ENCODE data around the gene TMEM196. TPM values are rescaled to one million over a fixed set of nuclear protein-coding genes. Genes with fewer than 3 reads are reported as not detected.
"Not testable (repeated sequence)": the region's sequence is repeated elsewhere in the genome, so short reads cannot be mapped to it uniquely, and the experiment has no call there.

The TMEM196 gene
- total RNA-seq, 4 donors from 2014 or later: not detected

- H3K27me3 ChIP-seq: no peaks in the 10 kb centered on the region
- no peaks in the 10 kb centered on the region for H3K9me3 ChIP-seq
- WGBS: 92% methylated on average over 3 of the region's 3 CpGs
- no peak overlapping the region for H3K27ac ChIP-seq
- DNase-seq (ENCODE audit: low spot score in 2 of 2): no peak
- no peaks in the 10 kb centered on the region for H3K4me1 ChIP-seq
- no peak for TF ChIP-seq CTCF (IDR thresholded peaks at IDR 0.05)
- peaks cover 33% of the 10 kb centered on the region for H3K36me3 ChIP-seq
- no peak overlapping the region for H3K4me3 ChIP-seq
These were observed 72.5 kb downstream of the TMEM196 start for GRCh38 chr7:19700936-19701335.

GRCh38 chr7:19698331-19698730 lies 75.1 kb downstream of the TMEM196 start:
- Histone ChIP-seq H3K27ac (no peak overlapping the region), H3K4me1 (no peaks in the 10 kb centered on the region), H3K9me3 (no peaks in the 10 kb centered on the region), H3K36me3 (peaks cover 34% of the 10 kb centered on the region), H3K27me3 (no peaks in the 10 kb centered on the region), H3K4me3 (no peak overlapping the region)
- no peak for DNase-seq (ENCODE audit: low spot score in 2 of 2)
- TF ChIP-seq POLR2AphosphoS5 (IDR thresholded peaks at IDR 0.05) (no peak), POLR2A (IDR thresholded peaks at IDR 0.05) (no peak), EP300 (IDR thresholded peaks at IDR 0.05) (no peak), CTCF (IDR thresholded peaks at IDR 0.05) (no peak)
- 94% methylated on average over 3 of the region's 3 CpGs for WGBS

GRCh38 chr7:19696926-19697325 lies 76.5 kb downstream of the TMEM196 start:
- no peaks in the 10 kb centered on the region for H3K9me3 ChIP-seq
- DNase-seq (ENCODE audit: low spot score in 2 of 2): no peak
- TF ChIP-seq POLR2A (IDR thresholded peaks at IDR 0.05) (no peak), POLR2AphosphoS5 (IDR thresholded peaks at IDR 0.05) (no peak), CTCF (IDR thresholded peaks at IDR 0.05) (no peak), EP300 (IDR thresholded peaks at IDR 0.05) (no peak)

GRCh38 chr7:19692111-19692828 lies 81.1 kb downstream of the TMEM196 start:
- no peak for TF ChIP-seq POLR2AphosphoS5 (IDR thresholded peaks at IDR 0.05)
- no peak for TF ChIP-seq CTCF (IDR thresholded peaks at IDR 0.05)
- no peak for TF ChIP-seq EP300 (IDR thresholded peaks at IDR 0.05)
- TF ChIP-seq POLR2A (IDR thresholded peaks at IDR 0.05): no peak

More at GRCh38 chr7:19696926-19697325, 76.5 kb downstream of the TMEM196 start:
- Histone ChIP-seq H3K27ac (no peak overlapping the region), H3K4me1 (no peaks in the 10 kb centered on the region), H3K4me3 (no peak overlapping the region), H3K27me3 (no peaks in the 10 kb centered on the region), H3K36me3 (peaks cover 25% of the 10 kb centered on the region)

GRCh38 chr7:19690736-19691135 lies 82.7 kb downstream of the TMEM196 start:
- H3K36me3 ChIP-seq: no peaks in the 10 kb centered on the region
- no peaks in the 10 kb centered on the region for H3K27me3 ChIP-seq
- no peak for DNase-seq (ENCODE audit: low spot score in 2 of 2)
- no peaks in the 10 kb centered on the region for H3K4me1 ChIP-seq
- no peak overlapping the region for H3K4me3 ChIP-seq
- H3K27ac ChIP-seq: no peak overlapping the region
- no peak for TF ChIP-seq POLR2AphosphoS5 (IDR thresholded peaks at IDR 0.05)
- WGBS: 32% methylated on average over 1 of the region's 1 CpG
- no peaks in the 10 kb centered on the region for H3K9me3 ChIP-seq

More at GRCh38 chr7:19692111-19692828, 81.1 kb downstream of the TMEM196 start:
- WGBS: 89% methylated on average over 16 of the region's 26 CpGs
- Histone ChIP-seq H3K27me3 (no peaks in the 10 kb centered on the region), H3K9me3 (no peaks in the 10 kb centered on the region), H3K36me3 (peaks cover 2% of the 10 kb centered on the region), H3K4me1 (no peaks in the 10 kb centered on the region), H3K27ac (no peak overlapping the region), H3K4me3 (no peak overlapping the region)
- DNase-seq (ENCODE audit: low spot score in 2 of 2): no peak

GRCh38 chr7:19689130-19689529 lies 84.3 kb downstream of the TMEM196 start:
- WGBS: 86% methylated on average over 12 of the region's 12 CpGs
- H3K4me1 ChIP-seq: not testable (repeated sequence)

More at GRCh38 chr7:19689130-19689529, 84.3 kb downstream of the TMEM196 start:
- not testable (repeated sequence) for H3K27ac ChIP-seq; H3K4me3 ChIP-seq; H3K27me3 ChIP-seq; DNase-seq (ENCODE audit: low spot score in 2 of 2); H3K36me3 ChIP-seq; H3K9me3 ChIP-seq
